Tibial nerve (tissue), 4 donors: ENCODE results near the gene HRAS. TPM values are rescaled to one million over a fixed set of nuclear protein-coding genes. Genes with fewer than 3 reads are reported as not detected.

Source experiments
- DNase-seq, 2 donors: peaks; one replicate each; pipeline ENCODE4 v3.0.0-alpha.2; 2019; ENCODE audit warnings: low spot score in 2 of 2
- H3K27ac ChIP-seq, 4 donors: fragments of 200-600 bp; sonication (generic) in 3 of 4; one replicate each; pipeline ENCODE4 v1.5.1; 2017 to 2019; ENCODE audit warnings: mild to moderate bottlenecking in 1 of 4
- H3K27me3 ChIP-seq, 2 donors: fragments of 200-600 bp; sonication (generic) in 1 of 2; one replicate each; pipeline versions ENCODE4 v1.5.1 to v1.6.0; 2017 to 2019
- H3K36me3 ChIP-seq, 3 donors: fragments of 200-600 bp; sonication (generic); one replicate each; pipeline ENCODE4 v1.5.1; 2018 to 2019
- H3K4me1 ChIP-seq, 4 donors: fragments of 200-600 bp; sonication (generic) in 3 of 4; one replicate each; pipeline ENCODE4 v1.5.1; 2017 to 2019
- H3K4me3 ChIP-seq, 4 donors: fragments of 200-600 bp; sonication (generic) in 3 of 4; one replicate each; pipeline ENCODE4 v1.5.1; 2017 to 2019; ENCODE audit warnings: mild to moderate bottlenecking in 1 of 4, moderate library complexity in 1 of 4
- H3K9me3 ChIP-seq, 4 donors: fragments of 200-600 bp; sonication (generic) in 3 of 4; one replicate each; pipeline ENCODE4 v1.5.1; 2017 to 2019
- CTCF ChIP-seq, 5 experiments: fragments of 200-600 bp in 3 of 5; fragments of 450-650 bp in 2 of 5; sonication (generic) in 3 of 5; IDR thresholded peaks; one replicate each; pipeline ENCODE4 v1.5.1; 2016 to 2019; ENCODE audit warnings: antibody characterized with exemption in 5 of 5, mild to moderate bottlenecking in 3 of 5, moderate library complexity in 2 of 5
- EP300 ChIP-seq, 2 donors: sonication (generic); formaldehyde crosslinking; IDR thresholded peaks; one replicate each; pipeline ENCODE4 v1.6.1; 2017; ENCODE audit warnings: antibody characterized with exemption in 2 of 2, mild to moderate bottlenecking in 1 of 2
- POLR2A ChIP-seq, 2 donors: fragments of 450-650 bp; IDR thresholded peaks; one replicate each; pipeline ENCODE4 v1.6.1; 2017; ENCODE audit warnings: antibody characterized with exemption in 2 of 2, mild to moderate bottlenecking in 2 of 2, moderate library complexity in 2 of 2
- WGBS, 2 donors: methylation state at CpG; one replicate each; pipeline ENCODE4 v1.1.5; 2018; 5-methylcytosine and 5-hydroxymethylcytosine counted together
- total RNA-seq, 4 donors: library from RNA; depleted of rRNA; stranded (reverse); fragments of >200 nt; gene quantifications; one replicate each; pipeline ENCODE4 v1.1.0, GENCODE V29; 2016

Gene HRAS
- total RNA-seq, 4 donors from 2014 or later = 64.3 to 71.1 (median 68.1) TPM

- H3K4me1 ChIP-seq = peaks cover 0 to 46% (median 31%) of the 10 kb centered on the region in 4 donors
- WGBS, 2 donors = 6 to 8% methylated on average over 47 to 60 of the region's 93 CpGs
- peak within 1 kb of the TSS; percentile 51 to 92 (median 89) for H3K27ac ChIP-seq
- peaks cover 0 to 20% (median 0%) of the 10 kb centered on the region in 3 donors for H3K36me3 ChIP-seq
- H3K9me3 ChIP-seq = no peaks in the 10 kb centered on the region
- no peaks in the 10 kb centered on the region for H3K27me3 ChIP-seq
- peak within 1 kb of the TSS; percentile 15 to 98 (median 73) for H3K4me3 ChIP-seq
- TF ChIP-seq POLR2A (IDR thresholded peaks at IDR 0.05) = peak in 1 of 2 donors; percentile 40
- no peak for TF ChIP-seq CTCF (IDR thresholded peaks at IDR 0.05)
- peak; percentile 62 to 64 for TF ChIP-seq EP300 (IDR thresholded peaks at IDR 0.05)
- DNase-seq = peak; percentile 49 to 51
Observed at GRCh38 chr11:536841-537621, 1.7 kb upstream of the HRAS start, which contains the start of gene LRRC56. Gene LRRC56 (plus strand): TSS chr11:537527. CDS start chr11:540685, 3,158 bp downstream.

GRCh38 chr11:535210-535518 is 212 bp downstream of the HRAS start:
- Histone ChIP-seq H3K4me3 (peak overlapping the region in 3 of 4 donors; percentile 51 to 93 (median 74)), H3K4me1 (peaks cover 0 to 46% (median 31%) of the 10 kb centered on the region in 4 donors), H3K36me3 (peaks cover 0 to 34% (median 0%) of the 10 kb centered on the region in 3 donors), H3K27me3 (no peaks in the 10 kb centered on the region), H3K27ac (peak overlapping the region in 2 of 4 donors; percentile 78 to 83), H3K9me3 (no peaks in the 10 kb centered on the region)
- DNase-seq = no peak
- TF ChIP-seq CTCF (IDR thresholded peaks at IDR 0.05) (no peak), POLR2A (IDR thresholded peaks at IDR 0.05) (no peak), EP300 (IDR thresholded peaks at IDR 0.05) (no peak)
- WGBS, 2 donors = no CpG with 5 or more reads among the region's 56 CpGs

GRCh38 chr11:534396-535209 is 773 bp downstream of the HRAS start:
- 4 to 6% methylated on average over 26 to 35 of the region's 66 CpGs for WGBS, 2 donors
- peaks cover 0 to 39% (median 0%) of the 10 kb centered on the region in 3 donors for H3K36me3 ChIP-seq
- DNase-seq = no peak
- H3K27ac ChIP-seq = peak overlapping the region in 3 of 4 donors; percentile 50 to 83 (median 78)
- peak overlapping the region; percentile 51 to 93 (median 73) for H3K4me3 ChIP-seq
- no peaks in the 10 kb centered on the region for H3K27me3 ChIP-seq
- TF ChIP-seq EP300 (IDR thresholded peaks at IDR 0.05) = no peak
- no peak for TF ChIP-seq CTCF (IDR thresholded peaks at IDR 0.05)
- TF ChIP-seq POLR2A (IDR thresholded peaks at IDR 0.05) = no peak
- H3K9me3 ChIP-seq = no peaks in the 10 kb centered on the region
- peaks cover 0 to 46% (median 31%) of the 10 kb centered on the region in 4 donors for H3K4me1 ChIP-seq

- TF ChIP-seq CTCF (IDR thresholded peaks at IDR 0.05) = no peak
- no peaks in the 10 kb centered on the region for H3K9me3 ChIP-seq
- 91 to 94% methylated on average over 19 to 37 of the region's 37 CpGs for WGBS, 2 donors
- DNase-seq = no peak
- H3K4me1 ChIP-seq = peaks cover 0 to 46% (median 31%) of the 10 kb centered on the region in 4 donors
- no peaks in the 10 kb centered on the region for H3K27me3 ChIP-seq
- peak overlapping the region in 3 of 4 donors; percentile 72 to 93 (median 74) for H3K4me3 ChIP-seq
- H3K27ac ChIP-seq = peak overlapping the region in 1 of 4 donors; percentile 83
- H3K36me3 ChIP-seq = peaks cover 0 to 42% (median 0%) of the 10 kb centered on the region in 3 donors
Observed at GRCh38 chr11:533586-534395, 1.6 kb downstream of the HRAS start.
